Stimulated activated naive CD8-positive, alpha-beta T cell treated with anti-CD3 and anti-CD28 coated beads, Interleukin-15, amount 100 ng/mL, for 72 hours (primary cell): Measurements from ENCODE around the gene HOPX.
"Not testable (repeated sequence)": the region's sequence is repeated elsewhere in the genome, so short reads cannot be mapped to it uniquely, and the experiment has no call there.

ENCODE experiments used
- ATAC-seq: fragments of 150-1000 bp; cut with Tn5 transposase; 2 replicates; pipeline ENCODE4 v1.10.0; 2021; ENCODE audit warnings: mild to moderate bottlenecking, moderate library complexity
- DNase-seq, 2 donors: peaks; one replicate each; pipeline ENCODE4 v3.0.0; 2021 to 2022
- H3K27ac Mint-ChIP-seq, 2 donors: one replicate each; pipeline ENCODE4 v1.8.0; 2022; ENCODE audit warnings: mild to moderate bottlenecking in 2 of 2, mixed read lengths in 2 of 2, moderate library complexity in 2 of 2
- H3K27me3 Mint-ChIP-seq: one replicate; pipeline ENCODE4 v1.8.0; 2022; ENCODE audit warnings: mixed read lengths
- H3K4me1 Mint-ChIP-seq: one replicate; pipeline ENCODE4 v1.8.0; 2022; ENCODE audit warnings: mild to moderate bottlenecking, mixed read lengths
- H3K4me3 Mint-ChIP-seq, 2 donors: one replicate each; pipeline ENCODE4 v1.8.0; 2022; ENCODE audit warnings: mild to moderate bottlenecking in 2 of 2, mixed read lengths in 2 of 2, moderate library complexity in 1 of 2
- H3K9me3 Mint-ChIP-seq, 2 donors: one replicate each; pipeline ENCODE4 v1.8.0; 2022; ENCODE audit warnings: mixed read lengths in 2 of 2

Gene HOPX

GRCh38 chr4:56696056-56696455 lies 15.0 kb upstream of the HOPX start:
- peaks cover 7% of the 10 kb centered on the region for H3K4me1 Mint-ChIP-seq
- no peak overlapping the region for H3K4me3 Mint-ChIP-seq
- DNase-seq: no peak
- H3K27me3 Mint-ChIP-seq: peaks cover 6% of the 10 kb centered on the region
- no peaks in the 10 kb centered on the region for H3K9me3 Mint-ChIP-seq
- no peak for ATAC-seq
- peak overlapping the region in 1 of 2 donors; percentile 39 for H3K27ac Mint-ChIP-seq

GRCh38 chr4:56693476-56693875 lies 12.4 kb upstream of the HOPX start:
- not testable (repeated sequence) for DNase-seq, ATAC-seq, H3K9me3 Mint-ChIP-seq, H3K27ac Mint-ChIP-seq, H3K4me3 Mint-ChIP-seq
- Mint-ChIP-seq H3K4me1 (peaks cover 12% of the 10 kb centered on the region), H3K27me3 (peaks cover 20% of the 10 kb centered on the region)

- Mint-ChIP-seq H3K9me3 (no peaks in the 10 kb centered on the region), H3K4me3 (no peak overlapping the region), H3K27ac (no peak overlapping the region), H3K4me1 (peaks cover 12% of the 10 kb centered on the region), H3K27me3 (peaks cover 20% of the 10 kb centered on the region)
- ATAC-seq (no peak), DNase-seq (no peak)
Measured at GRCh38 chr4:56692576-56692975, 11.5 kb upstream of the HOPX start.

- Mint-ChIP-seq H3K27ac (no peak overlapping the region), H3K4me1 (peaks cover 6% of the 10 kb centered on the region), H3K4me3 (no peak overlapping the region), H3K9me3 (no peaks in the 10 kb centered on the region), H3K27me3 (peaks cover 20% of the 10 kb centered on the region)
- ATAC-seq: no peak
- no peak for DNase-seq
Measured at GRCh38 chr4:56691425-56691824, 10.3 kb upstream of the HOPX start.

GRCh38 chr4:56690393-56690792 lies 9.3 kb upstream of the HOPX start:
- H3K4me1 Mint-ChIP-seq: peaks cover 6% of the 10 kb centered on the region
- ATAC-seq (no peak), DNase-seq (no peak)
- H3K27ac Mint-ChIP-seq: no peak overlapping the region
- no peak overlapping the region for H3K4me3 Mint-ChIP-seq
- no peaks in the 10 kb centered on the region for H3K9me3 Mint-ChIP-seq
- peaks cover 20% of the 10 kb centered on the region for H3K27me3 Mint-ChIP-seq

- ATAC-seq (no peak), DNase-seq (no peak)
- Mint-ChIP-seq H3K9me3 (no peaks in the 10 kb centered on the region), H3K27me3 (peaks cover 30% of the 10 kb centered on the region), H3K27ac (peak overlapping the region in 1 of 2 donors; percentile 11), H3K4me3 (no peak overlapping the region), H3K4me1 (peaks cover 6% of the 10 kb centered on the region)
Measured at GRCh38 chr4:56689201-56689969, 8.3 kb upstream of the HOPX start.

GRCh38 chr4:56688094-56688647 lies 7.1 kb upstream of the HOPX start:
- H3K27ac Mint-ChIP-seq: no peak overlapping the region
- H3K4me3 Mint-ChIP-seq: no peak overlapping the region
- DNase-seq: no peak
- peaks cover 43% of the 10 kb centered on the region for H3K27me3 Mint-ChIP-seq
- H3K9me3 Mint-ChIP-seq: no peaks in the 10 kb centered on the region
- ATAC-seq: no peak
- H3K4me1 Mint-ChIP-seq: peaks cover 13% of the 10 kb centered on the region

- Mint-ChIP-seq H3K9me3 (no peaks in the 10 kb centered on the region), H3K4me3 (no peak overlapping the region), H3K27me3 (peaks cover 56% of the 10 kb centered on the region), H3K27ac (no peak overlapping the region), H3K4me1 (peaks cover 25% of the 10 kb centered on the region)
- peak; percentile 50 for ATAC-seq
- DNase-seq: no peak
Measured at GRCh38 chr4:56686537-56687231, 5.6 kb upstream of the HOPX start.

GRCh38 chr4:56684320-56685050 lies 3.4 kb upstream of the HOPX start:
- Mint-ChIP-seq H3K27me3 (peaks cover 61% of the 10 kb centered on the region), H3K27ac (no peak overlapping the region), H3K4me1 (peaks cover 46% of the 10 kb centered on the region), H3K9me3 (no peaks in the 10 kb centered on the region), H3K4me3 (no peak overlapping the region)
- DNase-seq (no peak), ATAC-seq (no peak)

- DNase-seq: no peak
- Mint-ChIP-seq H3K27ac (peak overlapping the region in 1 of 2 donors; percentile 22), H3K4me3 (no peak overlapping the region), H3K9me3 (no peaks in the 10 kb centered on the region), H3K27me3 (peaks cover 54% of the 10 kb centered on the region), H3K4me1 (peaks cover 40% of the 10 kb centered on the region)
- peak; percentile 34 for ATAC-seq
Measured at GRCh38 chr4:56683455-56683854, 2.4 kb upstream of the HOPX start.

GRCh38 chr4:56681853-56682525 lies 893 bp upstream of the HOPX start:
- Mint-ChIP-seq H3K9me3 (no peaks in the 10 kb centered on the region), H3K4me3 (peak overlapping the region; percentile 3 to 64), H3K4me1 (peaks cover 40% of the 10 kb centered on the region), H3K27me3 (peaks cover 54% of the 10 kb centered on the region), H3K27ac (no peak overlapping the region)
- DNase-seq (no peak), ATAC-seq (no peak)

GRCh38 chr4:56680266-56680665 lies 830 bp downstream of the HOPX start:
- no peak for DNase-seq
- no peak for ATAC-seq
- peaks cover 65% of the 10 kb centered on the region for H3K27me3 Mint-ChIP-seq
- peak overlapping the region in 1 of 2 donors; percentile 28 for H3K27ac Mint-ChIP-seq
- no peak overlapping the region for H3K4me3 Mint-ChIP-seq
- peaks cover 40% of the 10 kb centered on the region for H3K4me1 Mint-ChIP-seq
- H3K9me3 Mint-ChIP-seq: no peaks in the 10 kb centered on the region

- Mint-ChIP-seq H3K4me1 (peaks cover 29% of the 10 kb centered on the region), H3K9me3 (no peaks in the 10 kb centered on the region), H3K27ac (no peak overlapping the region), H3K4me3 (no peak overlapping the region), H3K27me3 (peaks cover 45% of the 10 kb centered on the region)
- ATAC-seq (no peak), DNase-seq (no peak)
Measured at GRCh38 chr4:56677711-56678110, 3.4 kb downstream of the HOPX start.

GRCh38 chr4:56674984-56675383 lies 6.1 kb downstream of the HOPX start:
- DNase-seq (no peak), ATAC-seq (no peak)
- H3K9me3 Mint-ChIP-seq: no peaks in the 10 kb centered on the region
- peaks cover 25% of the 10 kb centered on the region for H3K27me3 Mint-ChIP-seq
- peaks cover 4% of the 10 kb centered on the region for H3K4me1 Mint-ChIP-seq
- H3K27ac Mint-ChIP-seq: no peak overlapping the region
- H3K4me3 Mint-ChIP-seq: no peak overlapping the region

- no peak overlapping the region for H3K27ac Mint-ChIP-seq
- H3K4me3 Mint-ChIP-seq: no peak overlapping the region
- DNase-seq (no peak), ATAC-seq (no peak)
- no peaks in the 10 kb centered on the region for H3K4me1 Mint-ChIP-seq
- peaks cover 18% of the 10 kb centered on the region for H3K27me3 Mint-ChIP-seq
- peaks cover 0 to 8% of the 10 kb centered on the region in 2 donors for H3K9me3 Mint-ChIP-seq
Measured at GRCh38 chr4:56671860-56672259, 9.2 kb downstream of the HOPX start.
